ENCODE data around the gene GPT2.

DNA sequence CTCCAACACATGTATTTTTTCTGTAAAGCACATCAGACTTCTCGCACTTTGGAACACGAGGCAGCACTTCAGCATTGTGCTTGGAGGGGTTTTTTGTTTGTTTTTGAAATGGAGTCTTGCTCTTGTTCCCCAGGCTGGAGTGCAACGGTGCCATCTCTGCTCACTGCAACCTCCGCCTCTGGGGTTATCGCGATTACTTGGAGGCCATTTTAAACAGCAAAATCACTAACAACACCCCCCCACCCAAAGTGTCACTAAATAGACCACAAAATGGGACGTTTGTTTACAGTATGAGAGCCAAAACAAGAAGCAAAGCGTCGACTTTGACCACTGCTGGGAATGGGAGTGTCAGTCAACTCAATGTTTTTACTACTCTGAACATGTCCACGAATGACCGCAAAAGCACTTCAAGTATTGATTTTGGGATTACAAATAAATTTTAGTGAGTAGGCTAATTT, 44.1 kb upstream of the GPT2 start:
- TF ChIP-seq, protein P1, sequence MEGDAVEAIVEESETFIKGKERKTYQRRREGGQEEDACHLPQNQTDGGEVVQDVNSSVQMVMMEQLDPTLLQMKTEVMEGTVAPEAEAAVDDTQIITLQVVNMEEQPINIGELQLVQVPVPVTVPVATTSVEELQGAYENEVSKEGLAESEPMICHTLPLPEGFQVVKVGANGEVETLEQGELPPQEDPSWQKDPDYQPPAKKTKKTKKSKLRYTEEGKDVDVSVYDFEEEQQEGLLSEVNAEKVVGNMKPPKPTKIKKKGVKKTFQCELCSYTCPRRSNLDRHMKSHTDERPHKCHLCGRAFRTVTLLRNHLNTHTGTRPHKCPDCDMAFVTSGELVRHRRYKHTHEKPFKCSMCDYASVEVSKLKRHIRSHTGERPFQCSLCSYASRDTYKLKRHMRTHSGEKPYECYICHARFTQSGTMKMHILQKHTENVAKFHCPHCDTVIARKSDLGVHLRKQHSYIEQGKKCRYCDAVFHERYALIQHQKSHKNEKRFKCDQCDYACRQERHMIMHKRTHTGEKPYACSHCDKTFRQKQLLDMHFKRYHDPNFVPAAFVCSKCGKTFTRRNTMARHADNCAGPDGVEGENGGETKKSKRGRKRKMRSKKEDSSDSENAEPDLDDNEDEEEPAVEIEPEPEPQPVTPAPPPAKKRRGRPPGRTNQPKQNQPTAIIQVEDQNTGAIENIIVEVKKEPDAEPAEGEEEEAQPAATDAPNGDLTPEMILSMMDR (IDR thresholded peaks at IDR 0.05; ENCODE audit: insufficient read depth, low read length): no peak
- TF ChIP-seq, protein P2, sequence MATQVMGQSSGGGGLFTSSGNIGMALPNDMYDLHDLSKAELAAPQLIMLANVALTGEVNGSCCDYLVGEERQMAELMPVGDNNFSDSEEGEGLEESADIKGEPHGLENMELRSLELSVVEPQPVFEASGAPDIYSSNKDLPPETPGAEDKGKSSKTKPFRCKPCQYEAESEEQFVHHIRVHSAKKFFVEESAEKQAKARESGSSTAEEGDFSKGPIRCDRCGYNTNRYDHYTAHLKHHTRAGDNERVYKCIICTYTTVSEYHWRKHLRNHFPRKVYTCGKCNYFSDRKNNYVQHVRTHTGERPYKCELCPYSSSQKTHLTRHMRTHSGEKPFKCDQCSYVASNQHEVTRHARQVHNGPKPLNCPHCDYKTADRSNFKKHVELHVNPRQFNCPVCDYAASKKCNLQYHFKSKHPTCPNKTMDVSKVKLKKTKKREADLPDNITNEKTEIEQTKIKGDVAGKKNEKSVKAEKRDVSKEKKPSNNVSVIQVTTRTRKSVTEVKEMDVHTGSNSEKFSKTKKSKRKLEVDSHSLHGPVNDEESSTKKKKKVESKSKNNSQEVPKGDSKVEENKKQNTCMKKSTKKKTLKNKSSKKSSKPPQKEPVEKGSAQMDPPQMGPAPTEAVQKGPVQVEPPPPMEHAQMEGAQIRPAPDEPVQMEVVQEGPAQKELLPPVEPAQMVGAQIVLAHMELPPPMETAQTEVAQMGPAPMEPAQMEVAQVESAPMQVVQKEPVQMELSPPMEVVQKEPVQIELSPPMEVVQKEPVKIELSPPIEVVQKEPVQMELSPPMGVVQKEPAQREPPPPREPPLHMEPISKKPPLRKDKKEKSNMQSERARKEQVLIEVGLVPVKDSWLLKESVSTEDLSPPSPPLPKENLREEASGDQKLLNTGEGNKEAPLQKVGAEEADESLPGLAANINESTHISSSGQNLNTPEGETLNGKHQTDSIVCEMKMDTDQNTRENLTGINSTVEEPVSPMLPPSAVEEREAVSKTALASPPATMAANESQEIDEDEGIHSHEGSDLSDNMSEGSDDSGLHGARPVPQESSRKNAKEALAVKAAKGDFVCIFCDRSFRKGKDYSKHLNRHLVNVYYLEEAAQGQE (IDR thresholded peaks at IDR 0.05; ENCODE audit: insufficient replicate concordance, low read depth): no peak
- no peak for TF ChIP-seq POLR2AphosphoS5 (IDR thresholded peaks at IDR 0.05; ENCODE audit: low read depth)
